Sigmoid colon (tissue), 3 donors: ENCODE measurements around the gene PHF10.

Experiments used
- CTCF ChIP-seq, 4 experiments: fragments of 450-650 bp in 3 of 4; fragments of 200-600 bp in 1 of 4; IDR thresholded peaks; one replicate each; pipeline ENCODE4 v1.5.1; 2016 to 2019; ENCODE audit warnings: antibody characterized with exemption in 4 of 4, mild to moderate bottlenecking in 3 of 4, moderate library complexity in 2 of 4
- POLR2A ChIP-seq, 2 donors: fragments of 450-650 bp; IDR thresholded peaks; one replicate each; pipeline ENCODE4 v1.6.1; 2016; ENCODE audit warnings: antibody characterized with exemption in 2 of 2, mild to moderate bottlenecking in 2 of 2, moderate library complexity in 2 of 2

GRCh38 chr6:169664227-169664626 lies 60.1 kb downstream of the PHF10 start:
- TF ChIP-seq POLR2A (IDR thresholded peaks at IDR 0.05) (no peak), CTCF (IDR thresholded peaks at IDR 0.05) (no peak)
